DOHH2 (cell line): ENCODE data around the gene CRLF1.

ENCODE experiments used
- CTCF ChIP-seq: fragments of 200-600 bp; sonication (generic); IDR thresholded peaks from one replicate; pipeline ENCODE4 v1.5.1; 2014; ENCODE audit warnings: antibody characterized with exemption, mild to moderate bottlenecking, low read depth, low read length; ENCODE audit not compliant: poor library complexity, severe bottlenecking
- EZH2phosphoT487 ChIP-seq: fragments of 200-600 bp; sonication (generic); IDR thresholded peaks from 2 replicates; pipeline ENCODE4 v1.6.1; 2017; ENCODE audit warnings: borderline replicate concordance, mild to moderate bottlenecking, antibody characterized with exemption, low read length, moderate library complexity, mixed read lengths

- TF ChIP-seq CTCF (no peak), EZH2phosphoT487 (no peak)
These were observed 31.8 kb downstream of the CRLF1 start for GRCh38 chr19:18574691-18575291.
